Right hindlimb (tissue), 1 donor: ENCODE results near the gene ANKRD28.

ENCODE experiments used
- DNase-seq: peaks from one replicate; pipeline ENCODE4 v3.0.0-alpha.2; 2018

The ANKRD28 gene

DNA sequence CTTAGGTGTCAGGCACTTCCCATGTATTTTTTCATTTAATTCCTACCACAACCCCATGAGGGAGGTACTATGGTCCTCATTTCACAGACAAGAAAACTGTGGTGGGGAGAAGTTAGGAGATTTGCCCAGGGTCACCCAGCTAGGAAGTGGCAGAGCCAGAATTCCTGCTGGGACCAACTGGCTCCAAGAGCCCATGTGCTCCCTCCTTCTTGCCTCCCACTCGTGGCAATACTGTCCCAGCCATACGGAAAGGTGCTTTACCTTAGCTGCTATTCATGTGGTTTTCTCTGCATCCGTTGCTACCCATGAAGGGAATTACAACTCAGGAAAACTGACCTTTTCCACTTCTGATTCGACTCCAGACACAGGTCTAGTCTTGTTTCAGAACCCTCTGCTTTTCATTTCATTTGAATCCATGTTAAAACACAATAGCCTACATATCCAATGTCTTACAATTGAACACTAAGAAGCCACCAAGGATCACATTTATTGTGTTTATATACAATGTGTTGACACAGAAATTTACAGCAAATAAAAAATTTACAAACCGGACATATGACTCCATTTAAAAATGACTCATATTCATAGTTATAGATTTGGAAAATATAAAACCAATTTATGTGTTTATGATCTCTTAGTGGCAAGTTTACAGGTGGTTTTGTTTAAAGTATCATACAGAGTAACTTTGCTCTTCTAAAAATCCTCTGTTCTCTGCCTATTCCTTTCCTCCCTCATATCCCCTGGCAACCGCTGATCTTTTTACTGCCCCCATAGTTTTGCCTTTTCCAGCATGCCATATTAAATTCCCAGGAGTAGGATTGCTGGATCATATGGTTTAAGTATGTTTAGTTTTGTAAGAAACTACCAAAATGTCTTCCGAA, 137.5 kb downstream of the ANKRD28 start:
- DNase-seq, result no peak

DNA sequence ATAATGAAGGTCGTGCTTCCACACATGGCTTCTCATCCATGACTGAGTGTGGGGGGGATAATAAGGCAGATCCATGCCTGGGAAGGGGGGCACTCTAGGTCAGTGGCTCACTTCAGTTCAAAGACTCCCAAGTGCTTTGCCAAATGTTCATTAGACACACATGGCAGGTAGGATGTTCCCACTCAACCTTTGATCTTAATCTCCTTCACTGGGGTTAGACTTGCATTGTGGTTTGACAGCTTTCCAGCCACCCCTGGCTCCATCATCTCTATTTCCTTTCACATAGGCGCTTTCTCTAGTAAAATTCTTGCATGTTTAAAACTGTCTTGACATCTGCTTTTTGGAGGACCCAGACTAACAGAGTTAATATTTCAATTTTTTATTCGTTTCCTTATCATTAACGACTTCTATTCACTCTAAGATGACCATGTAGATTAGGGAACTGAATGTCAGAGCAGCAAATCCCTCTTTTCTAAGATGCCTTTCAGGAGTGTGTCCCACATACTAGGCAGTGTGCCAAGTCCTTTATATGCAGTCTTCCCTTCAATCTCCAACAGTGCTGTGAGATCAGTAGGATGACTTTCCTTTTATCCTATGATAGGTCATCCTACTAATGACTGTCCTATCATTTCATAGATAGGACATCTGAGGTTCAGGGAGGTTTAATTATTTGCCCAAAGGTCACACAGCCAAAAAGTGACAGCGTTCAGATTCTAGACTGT, 138.4 kb downstream of the ANKRD28 start:
- DNase-seq, result no peak

DNA sequence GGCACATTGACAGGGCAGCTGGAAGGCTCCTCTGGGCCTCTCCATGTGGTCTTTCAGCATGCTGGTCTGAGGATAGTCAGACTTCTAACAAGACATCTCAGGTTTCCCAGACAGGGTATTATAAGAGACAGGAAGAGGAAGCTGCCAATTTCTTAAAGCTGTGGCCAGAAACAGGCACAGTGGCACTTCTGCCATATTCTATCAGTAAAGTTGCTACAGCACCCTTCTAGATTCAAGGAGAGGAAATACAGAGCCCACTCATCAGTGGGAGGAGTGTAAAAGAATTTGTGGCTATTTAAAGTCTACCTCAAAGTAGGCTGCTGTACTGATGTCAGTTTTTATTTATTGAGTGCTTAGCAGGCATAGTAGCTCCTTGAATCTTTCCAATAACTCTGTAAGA, 140.8 kb downstream of the ANKRD28 start:
- DNase-seq, result no peak

DNA sequence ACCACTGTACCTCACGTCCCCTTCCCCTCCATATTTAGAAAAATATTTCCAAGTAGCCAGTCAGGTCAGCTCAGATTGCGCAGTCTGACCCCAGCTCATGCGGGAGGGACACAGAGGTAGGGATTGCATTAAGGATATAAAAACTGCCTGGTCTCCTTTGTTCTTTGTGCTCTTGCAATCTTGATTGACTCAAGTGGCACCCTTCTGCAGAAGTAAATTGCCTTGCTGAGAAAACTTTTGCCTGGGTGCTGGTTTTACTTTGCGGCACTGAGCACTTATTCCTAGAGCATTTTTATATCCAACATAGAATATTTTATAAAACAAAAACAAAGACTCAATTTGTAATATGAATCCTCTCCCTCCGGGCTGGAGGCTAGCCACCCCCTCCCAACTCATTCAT, 141.4 kb downstream of the ANKRD28 start:
- DNase-seq, result no peak

DNA sequence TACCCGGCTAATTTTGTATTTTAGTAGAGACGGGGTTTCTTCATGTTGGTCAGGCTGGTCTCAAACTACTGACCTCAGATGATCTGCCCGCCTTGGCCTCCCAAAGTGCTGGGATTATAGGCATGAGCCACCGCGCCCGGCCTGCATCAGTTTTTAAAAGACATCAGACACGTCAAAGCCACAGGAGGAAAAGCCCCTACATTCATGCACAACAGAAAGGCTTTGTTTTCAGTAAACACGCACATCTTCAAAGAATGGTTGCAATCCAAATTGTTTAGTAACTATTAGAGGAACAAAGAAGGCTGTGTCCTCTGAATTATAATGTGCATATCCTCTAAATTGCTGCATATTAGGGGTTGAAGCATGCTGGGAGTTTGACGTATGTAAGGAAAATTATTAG, 142.9 kb downstream of the ANKRD28 start:
- DNase-seq, result no peak

DNA sequence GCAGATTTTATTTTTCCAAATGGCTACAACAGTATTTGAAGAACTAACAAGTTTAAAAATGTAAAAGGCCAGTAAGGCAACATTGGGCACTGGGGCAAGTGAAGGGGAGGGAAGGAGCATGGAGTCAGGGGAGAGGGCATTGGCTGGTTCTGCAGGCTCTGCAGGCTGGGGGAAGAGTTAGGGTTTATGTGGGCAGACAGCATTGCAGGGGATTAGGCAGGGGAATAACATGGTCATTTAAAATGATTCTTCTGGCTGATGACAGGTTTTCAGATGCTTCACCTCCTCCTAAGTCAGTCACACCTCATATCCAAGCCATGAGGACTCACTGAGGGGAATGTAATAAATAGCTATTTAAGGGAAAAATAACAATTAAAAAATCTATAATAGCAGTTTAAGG, 143.7 kb downstream of the ANKRD28 start:
- DNase-seq, result no peak

DNA sequence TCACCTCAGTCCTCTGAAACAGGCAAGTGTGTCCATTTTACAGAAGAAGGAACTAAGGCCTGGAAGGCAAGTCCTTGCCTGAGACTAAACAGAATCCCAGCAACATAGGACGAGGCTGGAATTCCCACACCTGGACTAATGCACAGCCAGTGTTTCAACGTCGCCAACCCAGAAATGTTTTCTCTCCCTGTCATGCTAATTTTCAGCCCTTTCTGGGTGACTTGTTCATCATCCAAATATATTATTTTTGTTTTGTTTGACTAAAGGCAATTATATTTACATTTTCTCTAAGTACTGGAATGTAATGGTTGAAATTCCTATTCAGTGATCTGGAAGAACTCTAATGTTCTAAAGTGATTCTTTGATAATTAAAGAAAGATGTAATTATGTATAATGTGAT, 144.5 kb downstream of the ANKRD28 start:
- no peak for DNase-seq

DNA sequence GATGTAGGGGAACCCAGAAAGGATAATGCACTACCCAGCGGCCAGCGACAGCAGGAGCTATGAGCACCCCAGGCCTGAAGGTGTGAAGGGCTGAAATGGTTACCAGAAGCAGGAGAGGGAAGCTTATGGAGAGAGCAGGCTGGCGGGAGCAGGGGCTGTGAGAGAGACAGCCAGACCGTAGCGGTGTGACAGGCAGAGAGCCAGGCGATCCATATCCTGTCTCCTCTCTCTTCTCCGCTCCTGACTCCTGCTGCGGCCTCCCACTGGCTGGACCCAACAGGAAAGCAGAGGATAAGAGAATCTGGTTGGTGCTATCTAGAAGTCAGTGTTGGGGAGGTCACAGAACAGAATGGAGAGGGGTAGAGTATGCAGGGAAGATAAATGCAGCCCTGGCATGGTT, 146.4 kb downstream of the ANKRD28 start:
- no peak for DNase-seq

DNA sequence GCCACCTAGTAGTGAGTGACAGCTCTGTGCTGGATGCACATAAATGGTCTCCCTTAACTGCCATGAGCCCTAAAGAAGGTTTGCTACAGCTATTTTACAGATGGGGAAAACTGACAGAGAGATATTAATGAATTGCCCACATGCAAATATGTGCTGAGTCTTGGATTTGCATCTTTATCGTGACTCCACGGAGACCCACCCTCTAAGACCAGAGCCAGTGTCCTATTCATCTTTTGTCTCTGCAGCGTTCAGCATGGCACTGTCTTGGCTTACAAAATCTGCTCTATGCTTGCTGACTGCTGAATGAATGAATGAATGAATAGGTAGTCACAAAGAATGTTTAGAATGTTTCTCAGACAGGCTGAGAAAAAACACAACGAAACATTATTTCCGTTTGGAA, 147.9 kb downstream of the ANKRD28 start:
- no peak for DNase-seq

DNA sequence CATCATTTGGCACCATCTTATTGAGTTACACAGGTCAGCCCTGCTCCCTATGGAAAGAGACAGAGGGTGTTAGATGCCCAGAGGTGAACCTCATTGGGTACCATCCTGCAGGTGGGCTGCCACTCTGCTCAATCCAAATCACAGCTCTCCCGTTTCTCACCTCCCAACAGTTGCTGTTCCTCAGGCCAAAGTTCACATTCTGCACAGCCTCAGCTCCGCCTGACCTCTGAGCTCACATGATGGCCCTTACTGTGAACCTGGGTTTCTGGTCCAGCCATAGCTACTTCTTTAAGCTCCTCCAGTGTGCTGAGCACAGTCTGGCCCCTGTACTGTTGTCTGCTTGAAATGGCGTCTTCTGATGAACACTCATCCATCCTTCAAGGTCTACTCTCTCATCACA, 148.4 kb downstream of the ANKRD28 start:
- DNase-seq, result no peak

DNA sequence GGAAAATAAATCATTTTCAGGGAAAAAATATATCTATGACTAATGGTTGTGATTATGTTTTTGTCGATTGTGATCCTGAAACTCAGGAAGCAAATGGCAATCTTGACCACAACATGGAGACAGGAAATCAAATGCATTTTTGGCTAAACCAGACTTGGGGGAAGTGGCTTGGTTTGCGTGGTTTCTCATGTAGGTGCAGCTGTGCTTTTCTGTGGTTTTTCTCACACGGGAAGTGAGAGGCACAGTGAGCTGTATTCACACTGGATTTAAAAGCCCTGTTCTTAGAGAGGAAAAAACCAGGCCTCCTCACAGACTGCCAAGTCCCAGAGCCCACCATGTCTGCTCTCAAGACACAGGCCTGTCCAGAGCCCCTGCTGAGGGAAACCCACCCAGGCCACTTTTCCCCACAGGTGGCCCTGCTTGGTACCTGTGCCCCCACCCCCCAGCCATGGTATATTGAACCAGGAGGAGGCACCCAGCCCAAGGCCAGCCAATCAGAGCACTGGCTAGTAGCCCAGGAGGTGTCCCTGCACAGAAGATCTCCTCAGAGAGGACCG, 150.1 kb downstream of the ANKRD28 start:
- peak; percentile 66 for DNase-seq

DNA sequence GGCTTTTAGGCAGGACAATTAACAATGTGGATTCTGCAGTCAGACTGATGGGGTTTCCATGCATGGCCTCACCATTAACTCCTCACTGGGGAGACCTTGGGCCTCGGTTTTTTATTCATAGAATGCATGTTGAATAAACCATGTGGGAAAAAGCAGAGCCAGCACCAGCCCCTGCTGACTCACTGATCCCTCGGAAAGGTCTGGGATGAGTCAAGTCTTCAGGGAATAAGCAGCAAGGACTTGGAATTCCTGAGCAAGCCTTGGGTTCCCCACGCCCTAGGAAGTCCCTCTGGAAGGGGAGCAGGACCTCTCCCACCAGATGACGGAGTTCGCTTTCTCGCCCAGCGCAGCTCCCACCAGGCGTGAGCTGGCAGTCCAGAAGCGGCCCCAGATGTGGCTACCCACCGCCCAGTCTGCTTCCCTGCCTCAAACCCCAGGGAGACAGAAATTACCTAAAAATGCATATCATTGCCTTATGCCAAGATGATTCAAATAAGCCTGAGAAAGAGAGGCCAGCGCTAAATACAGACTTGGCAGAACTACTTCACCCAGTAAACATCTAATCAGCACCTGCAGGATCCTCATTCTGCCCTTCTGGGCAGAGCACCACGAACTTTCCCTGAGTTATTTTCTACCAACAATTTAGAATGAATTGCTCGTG, 150.8 kb downstream of the ANKRD28 start:
- peak; percentile 80 for DNase-seq

DNA sequence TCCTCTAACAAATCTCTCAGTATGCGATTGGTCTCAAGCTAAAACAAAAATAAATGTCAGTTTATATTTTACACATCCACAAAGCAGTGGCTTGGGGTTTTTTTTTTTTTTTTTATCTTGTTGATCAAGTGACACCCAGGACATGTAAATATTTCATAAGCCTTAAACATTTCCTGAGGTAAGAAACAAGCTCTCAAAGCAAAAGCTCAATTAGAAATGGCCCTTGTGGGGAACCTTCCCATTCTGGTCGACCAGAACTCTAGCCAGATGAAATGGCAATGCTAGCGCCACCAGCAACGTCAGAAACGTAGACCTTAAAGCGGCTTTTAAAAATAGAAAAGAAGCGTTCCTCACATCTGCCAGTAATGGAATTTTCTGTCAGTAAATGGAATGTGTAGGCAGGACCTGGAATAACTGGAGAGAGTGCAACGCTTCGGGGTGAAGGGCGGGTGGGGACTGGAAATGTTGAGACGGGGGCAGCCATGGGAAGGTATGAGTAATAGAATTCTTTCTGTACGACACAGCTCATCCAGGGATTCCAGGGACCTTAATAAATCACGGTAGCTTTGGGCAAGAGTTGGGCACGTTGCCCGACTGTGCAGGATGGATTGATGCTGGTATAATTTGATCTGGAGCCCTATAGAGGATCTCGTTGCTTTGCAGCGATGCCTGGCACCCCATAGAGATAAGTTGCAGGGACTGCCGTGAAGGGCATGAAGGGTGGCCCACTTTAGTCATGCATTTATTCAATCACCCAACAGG, 151.9 kb downstream of the ANKRD28 start:
- DNase-seq, result peak; percentile 86

DNA sequence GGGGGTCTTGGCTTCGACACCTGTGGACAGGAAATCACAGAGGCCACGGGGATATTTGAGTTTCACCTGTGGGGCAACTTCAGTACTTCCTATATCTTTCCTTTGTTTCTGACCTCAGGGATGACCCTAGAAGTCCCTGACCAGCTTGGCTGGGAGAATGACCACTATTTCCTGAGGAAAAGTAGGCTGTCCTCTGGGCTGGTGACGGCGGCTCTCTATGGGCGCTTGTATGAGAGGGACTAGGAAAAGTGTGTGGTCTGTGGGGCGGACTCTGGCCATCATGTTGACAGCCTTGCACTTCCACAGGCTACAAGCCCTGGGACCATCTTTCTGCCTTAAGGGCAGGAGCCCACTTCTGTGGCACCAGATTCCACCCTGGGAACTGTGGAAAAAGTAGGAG, 152.5 kb downstream of the ANKRD28 start:
- no peak for DNase-seq

DNA sequence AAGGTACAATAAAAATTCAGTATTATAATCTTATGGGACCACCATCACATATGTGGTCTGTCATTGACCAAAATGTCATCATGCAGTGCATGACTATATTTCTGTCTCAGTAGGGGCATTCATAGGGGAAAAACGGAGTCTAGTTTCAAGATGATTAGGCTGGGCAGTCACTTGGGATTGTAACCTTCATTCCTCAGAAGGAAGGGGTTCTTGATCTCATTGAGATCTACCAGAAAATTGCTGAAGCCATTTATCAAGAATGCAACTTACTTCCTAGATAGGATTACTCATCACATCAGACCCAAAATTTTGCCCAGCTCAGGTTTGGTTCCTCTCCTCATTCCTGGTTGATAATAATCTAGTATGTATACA, 158.9 kb downstream of the ANKRD28 start:
- no peak for DNase-seq

DNA sequence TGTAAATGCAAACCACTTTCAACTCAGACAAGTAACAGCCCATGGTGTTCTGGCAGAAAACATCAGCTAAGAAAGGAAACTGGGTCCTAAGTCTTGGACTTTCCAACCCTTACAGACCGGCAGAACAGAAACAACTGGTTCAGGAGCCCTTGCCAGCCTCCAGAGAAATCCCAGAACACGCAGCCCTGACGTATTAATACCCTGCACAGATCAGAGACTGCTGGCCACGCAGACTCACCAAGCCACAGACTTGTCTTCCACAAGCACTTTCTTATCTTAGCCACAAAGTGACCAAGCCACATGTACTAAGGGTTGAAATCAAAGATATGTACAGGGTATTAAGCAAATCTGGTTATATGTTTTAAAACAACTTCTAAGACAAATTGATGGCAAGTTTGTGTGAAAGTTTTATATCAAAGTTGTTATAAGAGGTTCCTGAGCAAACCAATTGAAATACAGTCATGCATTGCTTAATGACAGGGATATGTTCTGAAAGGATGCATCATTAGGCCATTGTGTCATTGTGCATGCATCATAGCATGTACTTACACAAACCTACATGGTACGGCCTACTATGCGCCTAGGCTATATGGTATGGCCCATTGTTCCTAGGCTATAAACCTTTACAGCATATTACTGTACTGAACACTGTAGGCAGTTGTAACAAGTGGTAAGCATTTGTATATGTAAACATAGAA, 159.4 kb downstream of the ANKRD28 start:
- DNase-seq, result no peak

DNA sequence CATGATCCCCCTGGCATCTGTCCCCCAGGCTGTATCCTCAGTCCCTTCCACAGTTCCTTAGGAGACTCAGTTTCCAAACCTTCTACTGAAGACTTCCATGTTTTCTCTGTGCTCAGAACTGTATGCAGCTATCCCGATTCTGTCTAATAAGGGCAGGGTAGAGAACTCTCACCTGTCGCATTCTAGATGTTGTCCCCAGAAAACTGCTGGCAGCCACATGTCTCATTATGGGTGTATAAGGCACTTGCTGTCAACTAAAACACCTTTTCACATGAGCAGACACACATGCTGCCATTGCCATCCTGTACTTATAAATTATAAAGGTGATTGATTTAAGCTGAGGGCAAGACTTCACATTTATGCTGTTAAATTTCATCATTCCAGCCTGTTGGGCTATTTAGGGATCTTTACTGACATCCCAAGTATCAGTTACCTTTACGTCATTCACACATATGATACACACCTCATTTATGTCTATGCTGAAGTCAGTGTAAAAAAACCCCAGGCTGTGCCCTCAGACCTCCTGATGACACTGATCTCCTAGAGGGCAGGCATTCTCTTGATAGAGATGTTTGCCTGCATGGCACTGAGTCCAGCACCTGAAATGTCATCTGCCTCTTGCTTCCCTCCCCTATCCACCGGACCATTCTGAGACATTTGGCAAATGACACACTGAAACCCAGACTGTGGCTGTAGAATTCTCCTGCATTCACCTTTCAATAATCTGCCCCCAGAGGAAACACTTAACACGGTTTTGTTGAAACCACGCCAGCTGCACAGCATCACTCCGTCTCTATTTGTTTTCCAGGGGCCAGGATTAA, 160.4 kb downstream of the ANKRD28 start:
- no peak for DNase-seq

DNA sequence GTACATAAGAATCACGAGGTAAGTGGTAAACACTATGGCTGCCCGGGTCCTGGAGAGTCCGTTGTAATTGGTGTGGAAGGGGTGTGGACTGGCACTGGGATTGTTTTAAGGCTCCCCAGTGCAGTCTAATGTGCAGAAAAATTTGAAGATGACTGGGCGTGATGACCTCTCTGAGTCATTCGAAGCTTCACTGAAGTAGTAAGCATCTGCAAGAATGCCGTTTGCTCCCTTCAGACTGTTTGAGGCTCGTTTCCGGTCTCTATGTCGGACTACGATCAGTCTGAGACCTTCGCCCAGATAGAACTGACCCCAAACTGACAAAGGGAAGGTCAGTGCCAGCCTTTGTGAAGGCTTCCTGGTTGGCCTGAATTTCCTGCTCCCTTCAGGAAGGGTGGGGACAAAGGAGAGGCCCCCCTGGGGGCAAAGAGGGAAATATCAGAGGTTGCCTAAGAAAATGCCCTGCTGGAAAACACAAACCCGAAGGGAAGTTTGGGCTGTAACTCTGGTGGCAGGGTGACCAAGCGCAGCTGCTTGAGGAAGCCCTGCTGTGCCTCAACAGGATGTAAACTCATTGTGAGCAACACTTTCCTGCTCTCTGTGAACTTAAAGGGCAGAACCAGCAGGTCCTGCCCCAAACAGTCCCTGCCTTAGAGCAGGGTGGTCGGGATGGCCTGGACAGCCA, 161.6 kb downstream of the ANKRD28 start:
- DNase-seq, result no peak

DNA sequence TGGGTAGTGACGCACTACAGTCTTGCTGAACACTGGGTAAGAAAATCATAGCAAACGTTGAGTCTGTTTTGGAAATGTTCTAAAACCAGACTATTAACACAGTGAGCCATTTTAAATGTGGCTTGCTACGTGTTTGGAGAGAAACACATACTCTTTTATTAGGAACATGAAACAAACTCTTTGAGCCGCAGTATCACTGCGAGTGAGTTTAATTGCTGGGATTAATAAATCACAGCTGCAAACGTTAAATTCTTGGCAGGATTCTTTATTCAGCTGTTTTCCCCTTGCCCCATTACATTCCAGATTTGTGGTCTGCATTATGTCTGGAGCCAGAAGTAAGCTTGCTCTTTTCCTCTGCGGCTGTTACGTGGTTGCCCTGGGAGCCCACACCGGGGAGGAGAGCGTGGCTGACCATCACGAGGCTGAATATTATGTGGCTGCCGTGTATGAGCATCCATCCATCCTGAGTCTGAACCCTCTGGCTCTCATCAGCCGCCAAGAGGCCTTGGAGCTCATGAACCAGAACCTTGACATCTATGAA, 162.6 kb downstream of the ANKRD28 start:
- peak; percentile 81 for DNase-seq

DNA sequence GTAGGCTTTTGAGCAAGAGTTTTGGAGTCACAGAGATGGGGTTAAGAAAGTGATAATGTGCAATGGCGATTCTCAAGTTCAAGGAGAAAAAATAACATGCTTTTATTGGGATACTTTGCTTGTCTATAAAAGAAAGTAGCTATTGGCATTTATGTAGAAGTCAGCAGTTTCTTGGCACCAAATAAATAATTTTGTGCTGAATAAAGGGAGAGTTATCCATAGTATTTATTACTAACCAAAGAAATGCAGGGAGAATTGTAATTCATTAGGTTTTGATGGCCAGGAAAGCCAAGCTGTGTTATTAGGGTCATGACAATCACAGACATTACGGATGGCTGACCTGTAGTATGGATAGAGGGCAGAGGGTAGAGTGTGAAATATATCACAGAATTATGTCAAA, 163.1 kb downstream of the ANKRD28 start:
- DNase-seq, result no peak
